HG02571 (cell line): Measurements from ENCODE around the gene PLBD2.

Experiments
- ATAC-seq: cut with Tn5 transposase; IDR thresholded peaks from one replicate; pipeline ENCODE4 v1.9.1; 2021; ENCODE audit warnings: mild to moderate bottlenecking, moderate library complexity; ENCODE audit not compliant: unreplicated experiment

The PLBD2 gene

GRCh38 chr12:113392520-113392919 is 34.1 kb downstream of the PLBD2 start:
- no peak for ATAC-seq

- ATAC-seq, result no peak
Observed at GRCh38 chr12:113392988-113393579, 34.7 kb downstream of the PLBD2 start.

GRCh38 chr12:113393749-113394148 is 35.4 kb downstream of the PLBD2 start:
- ATAC-seq, result no peak

- ATAC-seq, result no peak
Observed at GRCh38 chr12:113395119-113395518, 36.7 kb downstream of the PLBD2 start.

- ATAC-seq, result no peak
Observed at GRCh38 chr12:113396200-113396599, 37.8 kb downstream of the PLBD2 start.

- no peak for ATAC-seq
Observed at GRCh38 chr12:113396828-113397496, 38.6 kb downstream of the PLBD2 start.

GRCh38 chr12:113397497-113398197 is 39.3 kb downstream of the PLBD2 start:
- no peak for ATAC-seq

- no peak for ATAC-seq
Observed at GRCh38 chr12:113398346-113399290, 40.2 kb downstream of the PLBD2 start.

- ATAC-seq, result no peak
Observed at GRCh38 chr12:113399490-113399889, 41.1 kb downstream of the PLBD2 start.

- ATAC-seq, result no peak
Observed at GRCh38 chr12:113400362-113400761, 42.0 kb downstream of the PLBD2 start.

GRCh38 chr12:113401066-113402000 is 42.9 kb downstream of the PLBD2 start:
- ATAC-seq, result no peak

GRCh38 chr12:113402586-113403260 is 44.3 kb downstream of the PLBD2 start:
- no peak for ATAC-seq

GRCh38 chr12:113403435-113404415 is 45.3 kb downstream of the PLBD2 start, which contains the start of gene SDS:
TSS of gene SDS (minus strand) at chr12:113403887. CDS start at chr12:113399708, 4,179 bp downstream.
- no peak for ATAC-seq

GRCh38 chr12:113405694-113406093 is 47.3 kb downstream of the PLBD2 start:
- ATAC-seq, result no peak

GRCh38 chr12:113407931-113408600 is 49.7 kb downstream of the PLBD2 start:
- no peak for ATAC-seq

GRCh38 chr12:113408756-113409298 is 50.4 kb downstream of the PLBD2 start:
- ATAC-seq, result no peak

- no peak for ATAC-seq
Observed at GRCh38 chr12:113409462-113410124, 51.2 kb downstream of the PLBD2 start.
